Stimulated activated CD8-positive, alpha-beta memory T cell treated with anti-CD3 and anti-CD28 coated beads, Interleukin-12 subunit alpha, Interleukin-12 subunit beta, amount 100 ng/mL, for 24 hours (primary cell): ENCODE data around the gene UMPS.
"Not testable (repeated sequence)": the region's sequence is repeated elsewhere in the genome, so short reads cannot be mapped to it uniquely, and the experiment has no call there.

Experiments used
- DNase-seq: peaks from one replicate; pipeline ENCODE4 v3.0.0-alpha.2; 2020; ENCODE audit errors: extremely low read depth

The UMPS gene

DNA sequence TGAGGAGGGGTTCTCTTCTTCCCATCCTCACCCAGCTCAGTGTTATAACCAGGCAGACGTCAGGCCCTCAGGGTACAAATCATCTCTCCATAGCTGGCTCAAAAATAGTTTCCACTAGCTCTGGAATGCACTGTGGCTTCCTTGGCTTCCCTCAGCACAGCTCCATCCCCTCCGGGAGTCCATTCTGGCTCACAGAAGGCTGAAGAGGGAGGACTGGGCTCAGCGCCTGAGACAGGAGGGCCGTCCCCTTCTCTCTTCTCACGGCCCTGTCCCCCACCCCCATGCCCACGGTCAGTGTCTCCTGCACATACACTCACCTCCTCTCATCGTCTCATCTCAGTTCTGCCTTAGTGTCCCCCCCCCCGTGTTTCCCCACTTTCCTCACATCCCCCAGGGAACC lies 50.1 kb downstream of the UMPS start:
- no peak for DNase-seq

DNA sequence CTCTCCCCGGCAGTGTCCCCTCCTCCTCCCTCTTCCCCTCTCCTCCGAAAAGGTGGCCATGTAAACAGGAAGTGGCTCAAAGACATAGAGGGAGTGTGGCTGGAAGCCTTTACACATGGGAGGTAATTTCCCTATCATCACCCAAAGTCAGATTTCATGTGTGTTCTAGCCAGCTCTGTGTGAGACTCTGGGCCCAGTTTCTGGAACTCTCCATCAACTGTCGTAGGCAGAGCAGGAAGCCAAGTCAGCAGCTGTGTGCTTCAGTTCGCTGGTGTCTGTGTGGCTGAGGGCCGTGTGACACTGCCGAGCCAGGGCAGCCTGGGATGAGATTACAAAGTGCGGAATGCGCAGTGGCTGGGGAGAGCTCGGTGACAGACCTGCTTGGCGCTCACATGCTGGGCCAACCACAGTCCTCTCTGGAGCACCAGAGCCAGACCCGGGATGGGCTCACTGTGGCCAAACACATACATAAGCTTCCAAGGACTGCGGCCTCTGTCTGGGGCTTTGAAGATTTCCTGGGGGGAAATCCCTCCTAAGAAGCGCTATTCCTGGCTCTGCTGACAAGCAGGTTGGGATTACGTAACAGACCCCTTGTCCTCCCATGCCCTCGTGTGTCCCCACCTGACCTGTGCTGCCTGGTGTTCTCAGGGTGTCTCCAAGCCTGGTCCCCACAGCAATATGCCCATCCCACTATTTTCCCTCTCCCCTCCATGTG lies 50.7 kb downstream of the UMPS start:
- no peak for DNase-seq

DNA sequence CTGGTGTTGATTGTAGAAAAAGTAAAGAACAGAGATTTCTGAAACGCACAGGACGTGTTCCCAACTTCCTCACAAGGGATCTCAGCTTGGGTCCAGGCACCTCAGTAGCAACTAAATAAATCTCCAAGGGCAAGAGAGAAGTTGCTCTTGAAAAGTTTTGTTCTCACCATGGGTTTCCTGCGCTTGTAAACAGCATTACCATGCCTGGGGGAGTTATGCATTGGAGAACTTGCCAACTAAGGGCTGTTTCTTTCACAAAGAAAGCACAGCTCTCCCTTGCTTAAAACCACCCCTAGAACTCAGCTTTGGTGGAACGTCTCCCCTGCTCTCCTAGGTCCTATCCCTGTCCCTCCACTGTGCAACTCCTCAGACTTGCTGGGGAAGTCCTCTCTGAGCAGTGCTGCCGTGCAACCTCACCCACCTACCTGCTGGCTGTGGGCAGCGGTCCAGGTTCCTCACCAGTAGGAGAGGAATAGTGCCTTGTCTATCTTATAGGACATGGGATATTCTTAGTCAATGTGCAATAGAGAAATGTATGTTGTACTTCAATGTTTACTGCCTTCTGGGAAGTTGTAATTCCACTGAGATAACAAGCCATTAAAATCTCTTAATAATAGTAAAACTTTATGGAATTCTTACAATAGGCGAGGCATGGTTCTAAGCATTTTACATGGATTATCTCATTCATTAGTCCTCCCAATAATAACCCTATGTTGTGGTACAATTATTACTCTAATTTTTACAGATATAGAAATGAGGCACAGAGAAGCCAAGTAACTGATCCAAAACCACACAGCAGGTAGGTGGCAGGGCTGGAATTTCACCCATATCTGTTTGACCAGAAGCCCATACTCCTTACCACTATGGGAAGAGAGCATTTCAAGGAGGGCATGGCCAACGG lies 51.5 kb downstream of the UMPS start:
- no peak for DNase-seq

DNA sequence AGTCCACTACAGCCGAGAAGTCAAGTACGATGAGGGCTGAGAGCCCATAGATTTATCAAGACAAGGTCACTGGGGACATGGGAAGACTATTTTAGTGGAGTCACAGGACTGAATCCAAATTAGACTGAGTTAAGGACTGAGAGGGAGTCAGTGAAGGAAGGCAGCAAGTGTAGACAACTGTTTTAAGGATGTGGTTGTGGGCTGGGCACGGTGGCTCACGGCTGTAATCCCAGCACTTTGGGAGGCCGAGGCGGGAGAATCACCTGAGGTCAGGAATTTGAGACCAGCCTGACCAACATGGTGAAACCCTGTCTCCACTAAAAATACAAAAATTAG lies 52.1 kb downstream of the UMPS start:
- not testable (repeated sequence) for DNase-seq

DNA sequence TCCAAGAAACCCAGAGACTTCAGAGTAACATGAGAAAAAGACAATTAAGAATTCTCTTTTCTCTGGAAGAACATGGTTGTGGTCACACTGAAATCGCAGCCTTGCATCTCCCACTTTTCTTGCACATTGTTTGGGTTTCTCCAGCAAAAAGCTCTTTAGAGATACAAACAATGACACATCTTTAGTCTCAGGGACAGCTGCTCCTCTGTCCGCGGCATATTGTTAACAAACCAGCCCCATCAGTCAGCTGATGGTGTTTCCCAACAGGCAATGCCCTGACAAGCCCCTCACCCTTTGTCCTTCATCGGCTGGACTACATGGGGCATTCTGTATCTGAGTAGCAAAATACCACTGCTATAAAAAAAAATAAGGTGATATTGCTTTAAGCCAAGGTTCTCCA lies 53.4 kb downstream of the UMPS start:
- no peak for DNase-seq

DNA sequence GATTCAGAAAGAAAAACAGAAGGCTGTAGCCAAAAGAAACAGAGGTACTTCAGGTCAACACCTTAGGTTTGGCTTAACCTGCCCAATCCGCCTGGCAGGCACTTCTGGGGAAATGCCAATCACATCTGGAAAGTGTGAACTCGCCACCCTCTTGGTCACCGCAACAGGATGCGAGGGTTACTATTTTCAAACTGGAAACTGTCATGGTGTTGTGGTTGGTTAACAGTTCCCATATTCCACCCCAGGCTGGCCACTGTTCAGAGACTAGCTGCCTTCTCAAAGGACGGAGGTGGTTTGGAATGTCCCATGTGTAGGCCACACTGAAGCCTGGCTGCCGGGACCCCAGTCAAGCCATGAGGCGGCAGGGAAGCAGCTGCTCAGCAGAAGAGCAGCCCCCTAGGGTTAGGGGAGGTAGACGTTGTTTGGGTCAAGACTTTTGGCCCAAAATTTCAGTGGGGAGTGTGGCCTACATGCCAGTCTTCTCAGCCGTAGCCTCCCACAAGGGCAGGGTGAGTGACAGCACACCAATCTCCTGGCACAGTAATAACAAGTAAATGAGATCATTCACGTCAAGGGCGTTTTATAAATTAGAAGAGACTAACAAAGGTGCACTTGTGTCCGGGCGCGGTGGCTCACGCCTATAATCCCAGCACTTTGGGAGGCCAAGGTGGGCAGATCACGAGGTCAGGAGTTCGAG lies 54.6 kb downstream of the UMPS start:
- no peak for DNase-seq

DNA sequence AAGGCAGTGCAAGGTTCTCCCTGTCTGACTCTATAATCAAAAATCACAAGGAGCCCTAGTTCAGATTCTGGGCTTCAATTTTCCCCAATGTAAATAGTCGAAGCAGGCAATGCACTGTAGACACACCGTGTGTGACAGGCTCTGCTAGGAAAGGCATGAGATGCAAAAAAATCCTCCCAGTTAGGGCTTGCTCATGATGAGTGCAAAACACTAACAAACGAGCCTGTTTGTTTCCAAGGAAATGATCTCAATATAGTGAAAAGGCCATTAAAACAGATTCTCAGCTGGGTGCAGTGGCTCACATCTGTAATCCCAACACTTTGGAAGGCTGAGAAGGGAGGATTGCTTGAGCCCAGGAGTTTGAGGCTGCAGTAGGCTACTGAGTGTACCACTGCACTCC lies 55.7 kb downstream of the UMPS start:
- DNase-seq = no peak

DNA sequence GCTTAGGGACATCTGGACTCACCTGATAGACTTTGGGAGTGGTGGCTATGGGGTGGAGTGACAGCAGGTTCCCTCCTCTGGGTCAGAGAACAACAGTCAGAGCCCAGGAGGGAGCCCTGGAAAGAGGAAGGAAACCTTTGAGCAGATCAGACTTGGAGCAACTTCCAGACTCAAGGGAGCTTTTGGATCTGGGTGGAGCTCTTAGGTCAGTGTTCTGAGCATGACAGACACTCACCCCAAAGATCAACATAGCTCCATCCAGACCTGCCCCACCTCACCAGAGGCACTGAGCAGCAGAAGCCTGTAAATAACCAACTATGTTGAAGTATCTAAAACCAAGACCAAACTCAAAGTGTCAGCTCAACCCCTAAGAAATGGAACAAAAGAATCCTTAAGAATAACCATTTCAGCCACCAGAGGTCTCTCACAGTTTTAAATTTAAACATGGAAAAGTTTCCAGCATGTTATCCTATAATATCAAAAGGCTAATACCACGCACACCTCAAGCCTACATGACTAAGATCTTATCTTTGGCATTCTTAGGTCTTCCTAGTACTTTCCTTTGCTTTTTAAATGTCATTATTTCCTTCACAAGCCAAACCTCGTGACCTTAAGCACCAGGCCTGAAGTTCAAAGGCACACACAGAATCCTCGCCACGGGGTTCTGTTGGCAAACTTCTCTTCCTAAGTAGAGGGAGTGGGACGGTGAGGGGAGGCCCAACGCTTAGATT lies 56.4 kb downstream of the UMPS start:
- DNase-seq = no peak

DNA sequence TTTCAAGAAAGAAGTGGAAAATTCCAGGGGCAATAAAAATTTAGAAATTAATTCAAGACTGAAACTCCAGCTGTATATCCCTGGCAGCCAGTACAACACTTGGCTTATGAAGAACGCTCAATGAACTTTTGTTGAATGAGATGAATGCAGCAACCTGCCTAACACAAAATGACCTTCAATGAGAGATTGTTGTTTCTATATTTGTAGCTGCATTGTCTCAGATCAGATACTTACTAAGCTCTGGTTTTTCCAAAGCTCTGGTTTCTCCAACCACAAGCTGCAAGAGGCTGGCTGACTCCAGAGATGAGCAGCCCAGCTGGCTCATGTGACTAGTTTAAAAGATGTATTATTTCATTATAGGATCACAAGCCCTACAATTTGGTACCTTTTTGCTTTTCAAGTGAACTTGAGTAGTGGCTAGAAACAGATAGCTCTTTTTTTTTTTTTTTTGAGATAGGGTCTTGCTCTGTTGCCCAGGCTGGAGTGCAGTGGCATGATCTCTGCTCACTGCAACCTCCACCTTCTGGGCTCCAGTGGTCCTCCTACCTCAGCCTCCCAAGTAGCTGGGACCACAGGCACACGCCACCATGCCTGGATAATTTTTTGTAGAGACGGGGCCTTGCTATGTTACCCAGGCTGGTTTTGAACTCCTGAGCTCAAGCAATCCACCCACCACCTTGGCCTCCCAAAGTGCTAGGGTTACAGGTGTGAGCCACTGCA lies 57.4 kb downstream of the UMPS start:
- no peak for DNase-seq

DNA sequence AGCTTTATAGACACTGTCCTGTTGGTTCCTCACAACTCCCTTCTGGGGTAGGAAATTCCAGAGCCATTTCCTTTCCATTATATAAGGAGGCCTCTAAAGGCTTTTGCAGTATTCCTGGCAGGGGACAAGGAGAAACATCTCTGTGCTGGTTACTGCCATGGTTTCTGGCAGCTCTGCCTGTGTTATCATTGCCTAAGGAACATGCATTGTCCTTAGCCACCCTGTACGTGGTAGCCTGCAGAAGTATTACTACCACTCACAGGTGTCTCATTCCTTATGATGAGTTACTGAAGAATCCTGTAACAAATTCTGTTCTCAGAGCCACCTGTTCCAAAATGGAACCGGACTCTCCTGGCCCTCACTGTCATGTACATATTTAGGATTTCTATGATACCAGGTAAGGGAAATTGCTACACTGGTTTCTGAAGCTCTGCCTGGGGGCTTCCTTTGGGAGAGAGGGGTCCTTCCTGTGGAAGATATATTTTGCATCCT lies 58.0 kb downstream of the UMPS start:
- DNase-seq = no peak

DNA sequence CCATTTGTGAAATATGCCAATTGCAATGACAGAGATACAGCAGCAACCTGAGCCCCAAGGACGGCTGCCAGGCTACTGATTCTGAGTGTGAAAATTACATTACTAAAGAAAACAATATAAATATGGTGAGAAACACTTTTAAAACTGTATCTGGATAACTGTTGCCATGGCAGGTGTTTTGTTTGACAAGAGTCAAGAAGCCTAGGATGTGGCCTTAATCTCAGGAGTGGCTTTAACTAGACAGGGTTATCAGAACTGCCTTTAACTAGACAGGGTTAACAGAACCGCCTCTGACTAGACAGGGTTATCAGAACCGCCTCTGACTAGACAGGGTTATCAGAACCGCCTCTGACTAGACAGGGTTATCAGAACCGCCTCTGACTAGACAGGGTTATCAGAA lies 58.9 kb downstream of the UMPS start:
- DNase-seq = not testable (repeated sequence)

DNA sequence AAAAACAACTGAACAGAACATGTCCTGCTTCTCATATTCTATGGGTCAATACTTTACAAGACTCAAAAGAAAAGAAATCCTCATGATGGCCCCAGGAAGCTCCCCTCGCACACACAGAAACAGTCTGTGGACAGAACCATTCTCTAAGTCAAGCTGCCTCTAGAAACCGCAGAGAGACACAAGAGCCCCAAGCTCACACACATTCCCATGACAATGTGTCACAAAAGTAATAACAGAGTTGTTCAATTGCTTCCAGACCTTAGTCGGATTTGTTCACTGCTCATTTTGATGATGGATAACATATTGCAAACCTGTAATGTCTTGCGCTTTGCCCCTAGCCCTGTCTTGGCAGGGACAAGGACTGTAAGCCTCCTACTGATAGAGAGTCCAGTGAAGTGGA lies 60.9 kb downstream of the UMPS start:
- DNase-seq = no peak

DNA sequence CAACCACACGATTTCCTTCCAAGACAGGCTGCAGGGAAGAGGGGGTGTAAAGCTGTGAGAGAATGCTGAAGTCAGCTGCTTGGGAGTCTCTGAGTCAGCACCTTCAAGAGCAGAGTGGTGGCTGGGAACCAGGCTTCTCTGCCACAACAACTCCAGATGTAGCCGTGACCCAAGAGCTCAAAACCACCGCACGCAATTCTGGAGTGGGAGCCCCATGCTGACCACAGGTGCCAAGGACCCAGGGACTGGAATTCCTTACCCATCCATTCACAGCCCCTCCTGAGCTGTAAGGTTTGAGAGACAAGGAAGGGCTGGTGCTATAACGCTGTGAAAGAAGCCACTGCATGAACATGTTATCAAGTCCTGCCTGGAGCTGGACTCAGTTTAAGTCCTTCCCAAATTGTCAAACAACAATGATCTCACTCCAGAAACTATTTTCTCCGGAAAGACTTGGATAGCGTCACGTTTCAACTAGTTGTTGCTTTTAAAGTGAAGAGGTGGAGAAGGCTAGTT lies 61.4 kb downstream of the UMPS start:
- no peak for DNase-seq

DNA sequence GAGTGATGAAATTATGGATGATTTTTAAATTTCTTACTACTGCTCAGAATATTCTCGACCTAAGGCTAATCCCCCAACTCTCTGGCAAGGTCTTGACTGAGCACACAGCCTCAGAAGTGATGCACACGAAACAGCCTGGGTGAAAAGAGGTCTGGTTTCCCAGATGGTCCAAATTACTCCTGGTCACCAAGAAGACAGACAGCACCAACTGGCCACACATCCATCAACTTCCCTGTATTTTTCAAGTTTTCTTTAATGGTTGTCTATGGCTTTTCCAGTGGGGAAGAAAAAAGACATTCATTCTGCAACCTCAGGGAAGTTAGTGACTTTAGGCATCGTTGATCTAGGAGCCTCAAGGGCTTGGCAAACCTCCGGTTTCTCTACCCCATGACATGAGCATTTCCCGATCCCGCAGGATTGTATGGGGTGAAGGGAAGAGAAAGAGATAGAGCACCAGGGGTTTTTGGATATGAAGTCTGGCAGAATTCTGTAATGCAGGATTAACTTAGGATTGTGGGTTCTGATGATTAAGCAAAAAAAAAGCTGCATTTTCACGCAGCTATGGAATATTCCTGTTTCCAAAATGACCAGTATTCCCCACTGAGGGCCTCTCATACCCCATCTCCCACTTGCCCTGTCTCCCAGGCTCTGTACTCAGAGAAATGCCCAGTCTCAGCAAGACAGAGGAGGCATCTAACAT lies 62.2 kb downstream of the UMPS start:
- no peak for DNase-seq

DNA sequence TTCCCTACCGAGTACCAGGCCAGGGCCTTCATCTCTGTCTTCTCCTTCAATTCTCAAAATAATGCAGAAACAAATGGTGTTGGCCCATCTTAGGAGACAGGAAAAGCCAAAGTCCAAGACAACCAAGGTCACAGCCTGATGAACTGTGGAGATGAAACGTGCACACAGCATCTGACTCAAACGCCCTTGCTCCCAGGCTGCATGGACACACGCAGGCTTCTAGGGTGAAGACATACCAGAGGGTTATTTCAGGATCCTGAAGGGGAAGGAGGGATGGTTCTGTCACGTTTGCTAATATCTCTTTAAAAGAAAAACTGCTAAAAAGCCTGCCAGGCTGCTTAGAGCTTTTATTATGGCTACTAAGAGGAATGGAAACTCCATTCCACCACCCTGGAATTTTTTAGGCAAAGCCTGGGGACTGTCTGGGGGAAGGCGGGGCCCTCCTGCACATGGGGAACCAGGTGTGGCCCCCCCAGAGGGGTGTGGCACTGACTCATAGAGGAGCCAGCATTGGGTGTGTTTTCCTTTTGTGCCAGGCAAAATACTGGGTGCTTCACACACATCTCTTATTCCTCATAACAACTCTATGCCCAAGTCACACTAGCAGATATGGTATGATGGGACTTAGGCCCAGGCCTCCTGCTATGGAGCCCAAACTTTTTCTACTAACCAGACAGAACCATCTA lies 62.9 kb downstream of the UMPS start:
- DNase-seq = no peak

DNA sequence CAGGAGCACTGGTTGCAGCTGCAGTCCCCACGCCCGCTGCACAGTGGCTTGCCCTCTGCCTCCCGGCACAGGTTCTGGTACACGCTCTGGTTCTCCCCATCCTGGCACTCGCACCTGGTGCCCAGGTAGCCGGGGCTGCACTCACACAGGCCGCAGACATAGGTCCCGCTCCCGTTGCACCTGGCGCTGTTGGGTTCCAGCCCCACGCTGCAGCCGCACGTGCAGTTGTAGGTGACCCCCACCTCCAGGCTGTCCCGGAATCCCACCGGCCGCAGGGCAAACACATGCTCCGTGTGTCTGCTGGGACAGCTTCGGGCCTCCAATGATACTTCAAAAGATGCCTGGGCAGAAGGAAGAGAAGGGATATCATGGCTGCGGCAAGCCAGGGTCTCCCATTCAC lies 66.2 kb downstream of the UMPS start:
- DNase-seq = no peak

DNA sequence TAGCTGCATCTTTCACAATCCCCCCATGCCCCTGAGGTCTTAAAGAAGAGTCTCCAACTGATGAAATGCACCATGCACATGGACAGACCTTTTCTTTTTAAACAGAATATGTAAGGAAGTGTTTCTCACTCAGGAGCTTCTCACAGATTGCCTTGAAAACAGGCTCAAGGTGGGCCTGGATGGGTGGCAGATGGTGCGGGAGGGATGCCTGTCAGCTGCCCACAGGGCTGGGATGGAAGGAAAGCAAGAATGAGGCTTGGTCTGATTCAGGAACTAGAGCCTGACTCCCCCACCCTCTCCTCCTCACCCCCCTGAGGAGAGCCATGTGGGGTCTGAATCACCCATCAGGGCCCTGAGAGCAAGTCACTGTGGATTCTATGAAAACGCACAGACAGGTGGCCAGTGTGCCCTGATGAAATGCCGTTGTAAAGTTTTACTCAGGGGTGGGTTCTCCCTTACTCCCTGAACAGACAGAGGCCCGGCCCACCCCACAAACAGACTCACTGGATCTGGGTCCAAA lies 67.2 kb downstream of the UMPS start:
- no peak for DNase-seq
